PFSK-1 (cell line): ENCODE measurements around the gene ULK1.

ENCODE experiments used
- FOXP2 ChIP-seq: optimal IDR thresholded peaks from 2 replicates; pipeline ENCODE3; 2011; ENCODE audit warnings: borderline replicate concordance, control low read depth, inconsistent platforms; ENCODE audit not compliant: insufficient read depth; ENCODE audit errors: extremely low read length, extremely low read depth
- POLR2AphosphoS5 ChIP-seq: IDR thresholded peaks from 2 replicates; pipeline ENCODE4 v1.6.1; 2012; ENCODE audit warnings: low read depth, mild to moderate bottlenecking, control low read depth, low read length, moderate library complexity
- REST ChIP-seq, 2 experiments: IDR thresholded peaks; 2 replicates each; pipeline versions ENCODE4 v1.6.1 to v1.8.0; 2011 to 2012; ENCODE audit warnings: low read depth in 2 of 2, low read length in 2 of 2, control low read depth in 1 of 2, inconsistent platforms in 1 of 2, mild to moderate bottlenecking in 1 of 2, moderate library complexity in 1 of 2; ENCODE audit not compliant: insufficient read depth in 1 of 2
- SIN3A ChIP-seq: IDR thresholded peaks from 2 replicates; pipeline ENCODE4 v1.6.1; 2012; ENCODE audit warnings: mild to moderate bottlenecking, low read length, moderate library complexity, borderline replicate concordance; ENCODE audit not compliant: insufficient read depth
- TAF1 ChIP-seq: IDR thresholded peaks from 2 replicates; pipeline ENCODE4 v1.6.1; 2012; ENCODE audit warnings: low read length, control low read depth, borderline replicate concordance; ENCODE audit not compliant: insufficient read depth

GRCh38 chr12:131943876-131944275, 49.5 kb downstream of the ULK1 start:
- TF ChIP-seq POLR2AphosphoS5 (no peak), TAF1 (no peak), SIN3A (no peak), REST (IDR thresholded peaks at IDR 0.05; ENCODE audit: insufficient read depth in 1 of 2, low read depth in 2 of 2, low read length in 2 of 2) (no peak), FOXP2 (no peak)
